Activated T-cell treated with anti-CD3 and anti-CD28 coated beads, Interleukin-2, amount 50 U/mL, for 4 hours (primary cell): ENCODE results near the gene NMNAT3. TPM values are rescaled to one million over a fixed set of nuclear protein-coding genes. Genes with fewer than 3 reads are reported as not detected.
A peak's percentile ranks its signal among the peaks of the same experiment; 100 is the strongest.

Source experiments
- ATAC-seq, 2 donors: fragments of 200-7000 bp; cut with Tn5 transposase; one replicate each; pipeline ENCODE4 v1.10.0; 2021
- DNase-seq: peaks from one replicate; pipeline ENCODE4 v3.0.0-alpha.2; 2020
- H3K27me3 Mint-ChIP-seq: one replicate; pipeline ENCODE4 v1.8.0; 2021; ENCODE audit warnings: low read depth, mixed read lengths
- H3K36me3 Mint-ChIP-seq: one replicate; pipeline ENCODE4 v1.8.0; 2022; ENCODE audit warnings: mixed read lengths; ENCODE audit not compliant: insufficient read depth
- H3K4me1 Mint-ChIP-seq: one replicate; pipeline ENCODE4 v1.8.0; 2021; ENCODE audit warnings: low read depth, mixed read lengths
- H3K4me3 Mint-ChIP-seq: one replicate; pipeline ENCODE4 v1.8.0; 2021; ENCODE audit warnings: mild to moderate bottlenecking, moderate library complexity, mixed read lengths
- H3K9me3 Mint-ChIP-seq: one replicate; pipeline ENCODE4 v1.8.0; 2021; ENCODE audit warnings: mixed read lengths
- total RNA-seq, 3 donors: library from RNA; stranded (reverse); gene quantifications; one replicate each; pipeline ENCODE4 v1.2.1, GENCODE V29; 2021

Gene NMNAT3
- total RNA-seq, 3 donors from 2014 or later: 2.3 to 2.7 (median 2.3) TPM

DNA sequence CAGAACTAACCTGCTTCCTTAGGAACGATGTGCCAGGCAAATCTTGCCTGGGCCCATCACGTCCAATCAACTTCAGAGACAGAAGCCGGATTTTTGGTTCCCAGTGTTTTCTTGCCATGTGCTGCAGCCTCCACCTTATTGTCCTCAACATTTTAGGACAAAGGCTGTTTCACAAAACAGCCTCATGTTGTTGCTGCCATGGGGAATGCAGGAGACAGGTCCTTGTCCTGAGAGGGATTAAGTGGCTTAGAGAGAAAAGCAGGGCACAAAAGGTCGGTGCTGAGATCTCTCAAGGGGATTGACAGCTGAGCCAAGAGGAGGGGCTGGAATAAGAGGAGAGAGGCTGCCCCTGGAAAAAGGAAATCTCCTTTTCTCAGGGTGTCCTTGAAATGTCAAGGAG lies 11.3 kb upstream of the NMNAT3 start:
- ATAC-seq (no peak), DNase-seq (no peak)
- Mint-ChIP-seq H3K36me3 (no peaks in the 10 kb centered on the region), H3K4me1 (no peaks in the 10 kb centered on the region), H3K4me3 (no peak overlapping the region), H3K27me3 (peaks cover 6% of the 10 kb centered on the region), H3K9me3 (no peaks in the 10 kb centered on the region)

GRCh38 chr3:139687431-139687830 lies 9.7 kb upstream of the NMNAT3 start:
- DNase-seq (no peak), ATAC-seq (no peak)
- Mint-ChIP-seq H3K36me3 (no peaks in the 10 kb centered on the region), H3K4me1 (no peaks in the 10 kb centered on the region), H3K9me3 (no peaks in the 10 kb centered on the region), H3K27me3 (peaks cover 6% of the 10 kb centered on the region), H3K4me3 (no peak overlapping the region)

- no peak for DNase-seq
- Mint-ChIP-seq H3K36me3 (no peaks in the 10 kb centered on the region), H3K4me1 (no peaks in the 10 kb centered on the region), H3K4me3 (no peak overlapping the region), H3K9me3 (no peaks in the 10 kb centered on the region), H3K27me3 (peaks cover 6% of the 10 kb centered on the region)
- no peak for ATAC-seq
Observed at GRCh38 chr3:139686624-139687023, 8.9 kb upstream of the NMNAT3 start.

GRCh38 chr3:139686206-139686605 lies 8.4 kb upstream of the NMNAT3 start:
- no peak for ATAC-seq
- no peaks in the 10 kb centered on the region for H3K4me1 Mint-ChIP-seq
- H3K36me3 Mint-ChIP-seq: no peaks in the 10 kb centered on the region
- peaks cover 6% of the 10 kb centered on the region for H3K27me3 Mint-ChIP-seq
- H3K9me3 Mint-ChIP-seq: no peaks in the 10 kb centered on the region
- no peak for DNase-seq
- H3K4me3 Mint-ChIP-seq: no peak overlapping the region

- Mint-ChIP-seq H3K36me3 (no peaks in the 10 kb centered on the region), H3K9me3 (no peaks in the 10 kb centered on the region), H3K4me1 (peaks cover 9% of the 10 kb centered on the region), H3K27me3 (no peaks in the 10 kb centered on the region), H3K4me3 (no peak overlapping the region)
- DNase-seq (no peak), ATAC-seq (no peak)
Observed at GRCh38 chr3:139679220-139679775, 1.5 kb upstream of the NMNAT3 start.

DNA sequence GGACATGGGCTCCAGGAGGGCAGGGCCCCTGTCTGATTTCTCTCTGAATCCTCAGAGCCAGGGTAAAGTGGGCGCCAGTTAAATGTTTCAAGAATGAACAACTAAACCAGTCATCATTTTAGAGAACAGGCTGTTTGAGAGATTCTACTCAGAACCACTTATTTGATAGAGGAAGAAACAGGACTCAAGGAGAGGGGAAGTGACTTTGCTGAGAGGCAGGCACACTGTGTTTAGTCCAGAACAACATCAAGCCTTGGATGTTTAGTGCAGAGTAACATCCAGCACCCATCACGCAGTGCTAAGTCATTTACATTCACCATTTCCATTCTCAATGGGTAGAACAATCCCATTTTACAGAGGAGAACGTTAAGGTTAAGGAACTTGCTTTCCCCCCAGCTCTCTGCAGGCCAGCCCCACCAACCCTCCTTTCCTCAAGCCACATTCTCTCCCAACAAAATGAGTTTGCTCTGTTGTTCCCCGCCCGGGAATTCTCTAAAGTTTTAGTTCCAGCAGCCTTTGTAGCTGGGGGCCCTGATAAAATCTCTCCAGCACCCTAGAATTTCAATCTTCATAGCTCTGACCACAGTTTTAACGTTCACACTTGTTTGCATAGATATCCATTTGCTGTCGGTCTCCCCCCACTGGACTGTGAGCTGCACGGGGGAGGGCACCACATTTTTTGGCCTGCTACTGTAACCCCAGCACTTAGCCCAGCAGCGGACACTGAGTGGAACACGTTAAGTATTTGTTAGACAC lies 962 bp downstream of the NMNAT3 start:
- Mint-ChIP-seq H3K27me3 (no peaks in the 10 kb centered on the region), H3K9me3 (no peaks in the 10 kb centered on the region), H3K36me3 (no peaks in the 10 kb centered on the region), H3K4me3 (peak overlapping the region; percentile 83), H3K4me1 (peaks cover 9% of the 10 kb centered on the region)
- no peak for ATAC-seq
- DNase-seq: no peak

DNA sequence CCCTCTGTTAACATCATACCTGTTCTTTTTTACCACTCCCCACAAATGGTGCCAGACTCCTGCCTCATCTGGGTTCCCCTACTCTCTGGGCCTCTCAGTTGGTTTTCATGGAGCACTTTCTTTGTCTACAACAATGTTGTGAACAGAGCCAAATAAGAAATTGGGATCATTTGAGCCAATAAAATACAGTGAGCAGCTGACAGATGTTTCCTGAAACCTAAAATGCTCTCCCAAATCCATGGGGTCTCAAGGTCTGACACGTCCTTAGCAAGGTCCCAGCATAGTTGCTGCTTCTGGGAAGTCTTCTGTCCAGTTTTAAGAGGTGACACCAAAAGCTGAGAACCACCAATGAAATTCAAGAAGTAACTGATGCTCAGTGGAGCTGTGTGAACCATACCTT lies 1.7 kb downstream of the NMNAT3 start:
- no peak for ATAC-seq
- DNase-seq: no peak
- H3K9me3 Mint-ChIP-seq: no peaks in the 10 kb centered on the region
- H3K4me1 Mint-ChIP-seq: peaks cover 9% of the 10 kb centered on the region
- no peaks in the 10 kb centered on the region for H3K27me3 Mint-ChIP-seq
- H3K36me3 Mint-ChIP-seq: no peaks in the 10 kb centered on the region
- no peak overlapping the region for H3K4me3 Mint-ChIP-seq

- Mint-ChIP-seq H3K27me3 (no peaks in the 10 kb centered on the region), H3K36me3 (no peaks in the 10 kb centered on the region)
Observed at GRCh38 chr3:139675327-139675726, 2.4 kb downstream of the NMNAT3 start.

DNA sequence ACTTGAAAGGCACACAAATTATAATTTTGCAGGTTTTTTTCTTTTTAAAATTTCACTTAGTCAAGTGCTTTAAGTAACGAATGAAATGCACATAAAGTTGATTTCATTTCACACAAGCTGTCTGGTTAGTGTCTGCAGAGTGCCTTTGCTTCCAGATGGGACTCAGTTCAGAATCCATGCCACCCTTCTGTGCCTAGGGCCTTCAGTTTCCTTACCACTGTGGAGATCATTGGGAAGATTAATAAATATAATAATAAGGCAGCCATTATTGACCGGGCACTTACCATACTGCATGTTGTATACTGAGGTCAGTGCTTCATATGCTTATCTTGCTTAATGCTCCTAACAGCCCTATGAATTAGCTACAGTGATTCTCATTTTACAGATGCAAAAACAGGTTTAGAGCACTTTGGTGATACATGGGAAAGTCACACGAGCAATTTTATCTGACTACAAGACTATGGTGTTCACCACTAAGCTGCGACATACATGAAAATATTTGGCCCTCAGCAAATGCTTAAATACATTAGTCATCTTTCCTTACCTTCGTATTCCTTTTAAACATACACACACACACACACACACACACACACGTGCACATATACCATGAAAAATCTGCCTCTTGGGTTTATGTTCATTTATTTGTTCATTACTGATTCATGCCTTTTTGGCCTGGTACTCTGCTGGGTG lies 3.1 kb downstream of the NMNAT3 start:
- no peak overlapping the region for H3K4me3 Mint-ChIP-seq
- H3K4me1 Mint-ChIP-seq: peaks cover 9% of the 10 kb centered on the region
- ATAC-seq (no peak), DNase-seq (no peak)
- no peaks in the 10 kb centered on the region for H3K9me3 Mint-ChIP-seq
- H3K27me3 Mint-ChIP-seq: no peaks in the 10 kb centered on the region
- no peaks in the 10 kb centered on the region for H3K36me3 Mint-ChIP-seq

More at GRCh38 chr3:139675327-139675726, 2.4 kb downstream of the NMNAT3 start:
- DNase-seq (no peak), ATAC-seq (no peak)
- no peak overlapping the region for H3K4me3 Mint-ChIP-seq
- no peaks in the 10 kb centered on the region for H3K9me3 Mint-ChIP-seq
- peaks cover 9% of the 10 kb centered on the region for H3K4me1 Mint-ChIP-seq

- no peak overlapping the region for H3K4me3 Mint-ChIP-seq
- H3K4me1 Mint-ChIP-seq: peaks cover 9% of the 10 kb centered on the region
- H3K27me3 Mint-ChIP-seq: no peaks in the 10 kb centered on the region
- H3K36me3 Mint-ChIP-seq: no peaks in the 10 kb centered on the region
- DNase-seq (no peak), ATAC-seq (no peak)
- H3K9me3 Mint-ChIP-seq: no peaks in the 10 kb centered on the region
Observed at GRCh38 chr3:139672884-139673283, 4.9 kb downstream of the NMNAT3 start.

DNA sequence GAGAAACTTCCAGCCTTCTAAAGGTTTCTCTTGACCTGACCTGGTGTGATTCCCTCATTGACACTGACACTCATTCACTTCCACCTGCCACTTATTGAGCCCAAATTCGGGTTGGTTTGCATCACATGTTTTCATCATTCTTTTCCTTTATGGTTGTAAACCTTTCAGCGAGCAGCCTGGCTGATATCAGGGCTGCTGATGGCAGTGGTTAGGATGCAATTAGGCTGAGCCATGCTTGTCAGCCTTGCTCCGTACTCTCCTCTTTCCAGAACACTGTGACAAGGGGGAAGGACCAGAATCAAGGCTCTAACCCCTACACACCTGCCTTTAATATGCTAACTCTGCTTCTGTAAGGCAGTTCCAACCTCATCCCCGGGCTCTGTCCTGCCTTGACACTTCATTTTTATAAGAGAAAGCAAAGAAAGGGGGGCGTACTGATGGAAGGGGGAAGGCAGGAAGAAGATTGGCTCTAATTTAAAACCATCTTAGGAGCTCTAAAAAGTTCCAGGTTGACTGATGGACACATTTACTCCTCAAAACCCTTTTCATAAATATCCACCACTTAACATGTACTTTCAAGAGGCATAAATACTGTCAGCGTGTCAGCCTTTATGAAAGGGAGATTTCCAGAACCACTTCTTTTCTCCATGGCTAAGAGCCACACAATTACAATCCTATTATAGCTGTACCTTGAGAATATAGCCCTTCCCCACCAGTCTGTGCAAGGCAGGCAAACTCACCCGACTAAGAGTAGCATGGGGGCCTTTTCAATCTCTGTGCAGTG lies 5.7 kb downstream of the NMNAT3 start:
- no peak overlapping the region for H3K4me3 Mint-ChIP-seq
- no peaks in the 10 kb centered on the region for H3K36me3 Mint-ChIP-seq
- DNase-seq (no peak), ATAC-seq (no peak)
- no peaks in the 10 kb centered on the region for H3K9me3 Mint-ChIP-seq
- H3K27me3 Mint-ChIP-seq: no peaks in the 10 kb centered on the region
- H3K4me1 Mint-ChIP-seq: peaks cover 6% of the 10 kb centered on the region

- Mint-ChIP-seq H3K4me3 (no peak overlapping the region), H3K36me3 (no peaks in the 10 kb centered on the region), H3K9me3 (no peaks in the 10 kb centered on the region), H3K27me3 (no peaks in the 10 kb centered on the region), H3K4me1 (no peaks in the 10 kb centered on the region)
- no peak for DNase-seq
- no peak for ATAC-seq
Observed at GRCh38 chr3:139671107-139671506, 6.7 kb downstream of the NMNAT3 start.

DNA sequence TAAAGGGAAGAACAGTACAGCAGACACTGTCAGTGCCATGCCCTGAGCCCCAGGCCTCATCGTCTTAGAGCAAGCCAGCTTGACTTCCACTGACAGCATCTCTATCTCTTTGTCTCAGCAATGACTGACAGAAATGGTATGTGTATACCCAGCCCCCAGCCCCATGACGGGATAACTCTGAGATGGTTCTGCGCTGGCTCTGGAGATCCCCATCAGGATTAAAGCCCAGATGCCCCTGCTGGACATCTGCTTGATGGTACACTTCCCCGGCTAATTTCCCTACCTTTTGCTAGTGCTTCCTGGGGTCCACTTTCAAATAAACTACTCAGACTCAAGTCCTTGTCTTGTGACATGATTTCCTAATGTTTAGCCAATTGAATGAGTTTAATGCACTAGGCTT lies 7.6 kb downstream of the NMNAT3 start:
- H3K36me3 Mint-ChIP-seq: no peaks in the 10 kb centered on the region
- DNase-seq (no peak), ATAC-seq (no peak)
- H3K4me3 Mint-ChIP-seq: no peak overlapping the region
- no peaks in the 10 kb centered on the region for H3K27me3 Mint-ChIP-seq
- H3K4me1 Mint-ChIP-seq: no peaks in the 10 kb centered on the region
- no peaks in the 10 kb centered on the region for H3K9me3 Mint-ChIP-seq

DNA sequence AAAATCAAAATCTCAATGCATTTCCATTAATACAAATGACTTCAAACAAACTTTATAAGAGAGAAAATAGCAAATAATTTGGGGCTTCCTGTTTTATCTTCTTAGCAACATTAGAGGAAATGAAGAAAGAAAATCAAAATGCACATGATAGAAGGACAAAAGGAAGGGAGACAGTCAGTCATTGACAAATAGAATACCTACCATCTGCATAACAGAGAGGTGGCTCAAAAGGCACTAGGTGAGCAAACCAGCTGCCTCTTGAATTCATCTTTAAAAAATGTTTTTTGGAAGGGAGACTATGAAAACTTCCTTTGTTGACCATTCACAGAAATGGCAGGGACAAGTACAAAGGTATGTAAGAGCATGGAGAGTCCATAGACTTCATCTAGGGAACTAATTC lies 9.4 kb downstream of the NMNAT3 start:
- H3K36me3 Mint-ChIP-seq: no peaks in the 10 kb centered on the region
- DNase-seq: no peak
- no peak for ATAC-seq
- H3K27me3 Mint-ChIP-seq: no peaks in the 10 kb centered on the region
- no peak overlapping the region for H3K4me3 Mint-ChIP-seq
- H3K4me1 Mint-ChIP-seq: no peaks in the 10 kb centered on the region
- H3K9me3 Mint-ChIP-seq: no peaks in the 10 kb centered on the region
